Stimulated activated memory B cell treated with anti-CD40 and anti-IgM and Interleukin-4, amounts not matched to agents 10 μg/mL and 1 μg/mL and 100 μg/mL, for 72 hours (primary cell): ENCODE data around the gene ARHGEF1.

Experiments
- ATAC-seq: fragments of 150-1000 bp; cut with Tn5 transposase; 2 replicates; pipeline ENCODE4 v1.10.0; 2021
- H3K27ac Mint-ChIP-seq: one replicate; pipeline ENCODE4 v1.8.0; 2022; ENCODE audit warnings: mild to moderate bottlenecking, mixed read lengths
- H3K27me3 Mint-ChIP-seq: one replicate; pipeline ENCODE4 v1.8.0; 2022; ENCODE audit warnings: mixed read lengths
- H3K36me3 Mint-ChIP-seq: one replicate; pipeline ENCODE4 v1.8.0; 2022; ENCODE audit warnings: mixed read lengths
- H3K4me1 Mint-ChIP-seq: one replicate; pipeline ENCODE4 v1.8.0; 2022; ENCODE audit warnings: mixed read lengths
- H3K4me3 Mint-ChIP-seq: one replicate; pipeline ENCODE4 v1.8.0; 2022; ENCODE audit warnings: mild to moderate bottlenecking, moderate library complexity, mixed read lengths
- H3K9me3 Mint-ChIP-seq: one replicate; pipeline ENCODE4 v1.8.0; 2022; ENCODE audit warnings: mixed read lengths

Gene ARHGEF1

DNA sequence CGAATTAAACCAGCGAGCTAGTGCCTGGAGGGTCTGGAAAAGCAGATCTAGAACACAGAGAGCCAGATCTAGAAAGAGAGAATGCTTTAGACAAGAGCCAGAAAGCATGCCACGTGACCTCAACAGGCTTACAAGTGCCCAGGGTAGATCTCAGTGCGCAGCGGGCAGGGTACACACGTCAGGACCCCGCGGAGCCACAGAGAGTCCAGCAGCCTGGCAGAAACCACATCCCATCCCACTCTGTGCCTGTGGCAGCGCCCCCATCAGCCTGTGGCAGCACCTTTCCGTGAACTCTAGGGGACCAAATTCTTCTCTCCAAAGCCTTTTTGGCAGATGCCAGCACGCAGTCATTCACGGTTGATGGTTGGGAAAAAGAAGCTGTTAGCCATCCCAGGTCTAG is 5.9 kb downstream of the ARHGEF1 start:
- Mint-ChIP-seq H3K36me3 (peaks cover 23% of the 10 kb centered on the region), H3K27ac (peak overlapping the region; percentile 77), H3K27me3 (no peaks in the 10 kb centered on the region), H3K9me3 (no peaks in the 10 kb centered on the region), H3K4me1 (peaks cover 58% of the 10 kb centered on the region), H3K4me3 (no peak overlapping the region)
- no peak for ATAC-seq

DNA sequence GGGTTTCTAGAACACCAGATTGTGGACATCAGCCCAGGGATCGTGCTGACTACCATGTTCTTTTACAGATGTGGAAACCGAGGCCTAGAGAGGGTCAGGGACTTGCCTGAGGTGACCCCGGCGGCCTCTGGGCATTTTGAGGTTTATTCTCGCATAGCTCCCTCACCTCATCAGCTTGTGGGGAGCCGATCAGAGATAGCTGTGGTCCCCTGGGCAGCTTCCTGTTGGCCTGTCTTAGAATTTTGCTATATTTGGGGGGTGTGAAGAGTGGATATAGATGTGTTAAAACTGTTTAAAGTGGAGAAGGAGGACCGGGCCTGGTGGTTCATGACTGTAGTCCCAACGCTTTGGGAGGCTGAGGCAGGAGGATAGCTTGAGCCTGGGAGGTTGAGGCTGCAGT is 6.9 kb downstream of the ARHGEF1 start:
- no peaks in the 10 kb centered on the region for H3K9me3 Mint-ChIP-seq
- ATAC-seq, result no peak
- peaks cover 30% of the 10 kb centered on the region for H3K36me3 Mint-ChIP-seq
- H3K27ac Mint-ChIP-seq, result peak overlapping the region; percentile 23
- H3K27me3 Mint-ChIP-seq, result no peaks in the 10 kb centered on the region
- H3K4me3 Mint-ChIP-seq, result no peak overlapping the region
- peaks cover 60% of the 10 kb centered on the region for H3K4me1 Mint-ChIP-seq

DNA sequence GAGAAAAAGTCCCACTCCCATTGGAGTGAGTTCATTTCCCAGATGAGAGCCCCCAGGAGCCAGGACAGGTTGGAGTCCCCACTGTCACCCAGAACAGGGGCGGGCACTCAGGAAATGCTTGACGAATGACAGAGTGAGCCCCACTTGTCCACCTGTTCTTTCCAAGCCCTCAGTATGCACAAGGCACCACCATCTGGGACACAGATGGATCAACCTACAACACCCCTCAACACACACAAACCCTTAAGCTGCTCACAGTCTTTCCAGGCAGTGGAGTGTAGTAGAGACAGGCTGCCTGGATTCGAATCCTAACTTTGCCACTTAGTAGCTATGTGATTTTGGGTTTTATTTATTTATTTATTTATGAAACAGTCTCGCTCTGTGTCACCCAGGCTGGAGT is 8.0 kb downstream of the ARHGEF1 start:
- Mint-ChIP-seq H3K4me1 (peaks cover 57% of the 10 kb centered on the region), H3K27ac (no peak overlapping the region), H3K36me3 (peaks cover 38% of the 10 kb centered on the region), H3K27me3 (no peaks in the 10 kb centered on the region), H3K4me3 (no peak overlapping the region), H3K9me3 (no peaks in the 10 kb centered on the region)
- ATAC-seq, result no peak

DNA sequence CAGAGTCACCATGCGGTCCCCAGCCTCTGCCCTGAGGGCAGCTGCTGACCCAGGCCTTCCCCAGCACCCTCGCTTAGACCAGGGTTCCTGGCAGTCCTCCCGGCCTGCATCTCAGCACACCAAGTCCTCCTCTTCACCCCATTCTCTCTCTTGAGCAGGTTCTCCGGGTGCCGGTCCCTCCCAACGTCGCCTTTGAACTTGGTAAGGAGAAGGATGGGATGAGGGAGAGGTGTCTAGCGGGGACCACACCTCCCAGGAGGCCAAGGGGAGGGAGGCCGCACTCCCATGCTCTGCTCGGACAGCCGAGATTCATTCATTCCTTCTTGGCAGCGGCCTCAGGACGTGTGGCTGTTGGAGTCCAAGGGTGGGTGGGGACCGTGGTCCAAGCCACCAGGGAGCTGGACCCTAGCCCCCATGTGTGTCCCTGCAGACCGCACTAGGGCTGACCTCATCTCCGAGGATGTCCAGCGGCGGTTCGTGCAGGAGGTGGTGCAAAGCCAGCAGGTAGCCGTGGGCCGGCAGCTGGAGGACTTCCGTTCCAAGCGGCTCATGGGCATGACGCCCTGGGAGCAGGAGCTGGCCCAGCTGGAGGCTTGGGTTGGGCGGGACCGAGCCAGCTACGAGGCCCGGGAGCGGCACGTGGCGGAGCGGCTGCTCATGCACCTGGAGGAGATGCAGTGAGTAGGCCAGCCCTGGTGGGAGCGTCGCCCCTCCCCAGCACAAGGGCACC is 9.4 kb downstream of the ARHGEF1 start:
- Mint-ChIP-seq H3K4me3 (no peak overlapping the region), H3K27me3 (no peaks in the 10 kb centered on the region), H3K36me3 (peaks cover 51% of the 10 kb centered on the region), H3K4me1 (peaks cover 51% of the 10 kb centered on the region), H3K27ac (no peak overlapping the region), H3K9me3 (no peaks in the 10 kb centered on the region)
- no peak for ATAC-seq

DNA sequence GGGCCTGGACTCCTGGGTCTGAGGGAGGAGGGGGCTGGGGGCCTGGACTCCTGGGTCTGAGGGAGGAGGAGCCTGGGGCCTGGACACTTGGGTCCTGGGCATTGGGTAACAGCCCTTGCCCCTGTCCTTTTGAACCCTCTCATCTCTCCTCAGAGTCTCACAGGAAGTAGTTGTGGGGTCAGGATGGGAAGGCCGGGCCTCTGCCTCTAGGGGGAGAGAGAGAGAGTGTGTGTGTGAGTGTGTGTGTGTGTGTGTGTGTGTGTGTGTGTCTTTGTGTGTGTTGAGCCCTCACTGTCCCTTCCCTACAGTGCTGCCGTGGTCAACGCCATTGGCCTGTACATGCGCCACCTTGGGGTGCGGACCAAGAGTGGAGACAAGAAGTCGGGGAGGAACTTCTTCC is 10.9 kb downstream of the ARHGEF1 start:
- Mint-ChIP-seq H3K9me3 (no peaks in the 10 kb centered on the region), H3K4me3 (no peak overlapping the region), H3K27ac (peak overlapping the region; percentile 77), H3K36me3 (peaks cover 60% of the 10 kb centered on the region), H3K4me1 (peaks cover 48% of the 10 kb centered on the region), H3K27me3 (no peaks in the 10 kb centered on the region)
- peak; percentile 18 for ATAC-seq

DNA sequence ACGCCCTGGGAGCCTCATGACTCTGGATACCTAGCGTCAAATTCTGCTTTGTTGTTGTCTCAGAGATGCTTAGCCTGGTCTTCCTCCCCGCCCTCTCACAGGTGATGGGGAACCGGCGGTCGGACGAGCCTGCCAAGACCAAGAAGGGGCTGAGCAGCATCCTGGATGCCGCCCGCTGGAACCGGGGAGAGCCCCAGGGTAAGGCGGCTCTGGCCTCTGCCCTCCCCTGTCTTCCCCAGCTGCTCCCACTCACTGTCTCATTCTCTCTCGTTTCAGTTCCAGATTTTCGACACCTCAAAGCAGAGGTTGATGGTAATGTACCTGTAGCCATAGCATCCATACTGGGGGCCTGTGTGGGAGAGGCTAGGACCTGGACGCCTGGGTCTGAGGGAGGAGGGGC is 11.4 kb downstream of the ARHGEF1 start:
- peak; percentile 68 for ATAC-seq
- Mint-ChIP-seq H3K9me3 (no peaks in the 10 kb centered on the region), H3K4me3 (no peak overlapping the region), H3K27me3 (no peaks in the 10 kb centered on the region), H3K4me1 (peaks cover 52% of the 10 kb centered on the region), H3K27ac (peak overlapping the region; percentile 77), H3K36me3 (peaks cover 60% of the 10 kb centered on the region)

DNA sequence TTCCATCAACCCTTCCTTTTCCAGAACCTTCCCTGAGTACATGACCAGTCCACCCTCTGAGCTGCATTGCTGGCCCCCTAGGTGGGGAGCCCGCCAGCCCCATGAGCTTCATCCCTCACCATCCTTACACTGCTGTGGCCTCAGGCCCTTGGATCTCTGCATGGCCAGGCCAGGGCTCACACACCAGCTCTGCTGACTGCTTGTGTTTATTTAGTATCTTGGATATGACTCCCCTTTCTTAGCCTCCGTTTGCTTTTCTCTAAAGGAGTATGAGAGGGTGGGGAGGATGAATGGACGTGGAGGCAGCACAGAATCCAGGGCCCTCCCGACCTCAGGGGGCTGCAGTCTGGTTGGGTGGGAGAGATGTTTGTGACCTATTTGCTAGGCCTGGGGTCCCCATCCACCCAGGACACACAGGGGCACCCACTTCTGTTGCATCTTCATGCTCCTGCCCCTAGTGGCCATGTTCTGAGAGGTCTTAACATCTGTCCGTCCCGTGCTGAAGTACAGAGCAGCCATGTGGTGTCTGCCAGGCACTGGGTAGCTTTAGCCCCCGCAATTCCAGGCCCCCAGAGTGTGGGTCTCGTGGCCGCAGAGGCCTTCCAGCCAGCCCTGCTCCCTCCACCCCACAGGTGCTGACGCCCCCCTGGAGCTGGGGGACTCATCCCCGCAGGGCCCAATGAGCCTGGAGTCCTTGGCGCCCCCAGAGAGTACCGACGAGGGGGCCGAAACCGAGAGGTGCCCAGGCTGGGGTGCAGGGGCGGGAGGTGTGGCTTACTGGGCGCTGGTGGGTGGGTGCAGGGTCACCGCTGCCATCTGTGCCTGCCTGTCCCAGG is 13.0 kb downstream of the ARHGEF1 start:
- Mint-ChIP-seq H3K4me1 (peaks cover 46% of the 10 kb centered on the region), H3K4me3 (no peak overlapping the region), H3K9me3 (no peaks in the 10 kb centered on the region), H3K27ac (peak overlapping the region; percentile 78), H3K27me3 (no peaks in the 10 kb centered on the region), H3K36me3 (peaks cover 56% of the 10 kb centered on the region)
- ATAC-seq, result no peak

DNA sequence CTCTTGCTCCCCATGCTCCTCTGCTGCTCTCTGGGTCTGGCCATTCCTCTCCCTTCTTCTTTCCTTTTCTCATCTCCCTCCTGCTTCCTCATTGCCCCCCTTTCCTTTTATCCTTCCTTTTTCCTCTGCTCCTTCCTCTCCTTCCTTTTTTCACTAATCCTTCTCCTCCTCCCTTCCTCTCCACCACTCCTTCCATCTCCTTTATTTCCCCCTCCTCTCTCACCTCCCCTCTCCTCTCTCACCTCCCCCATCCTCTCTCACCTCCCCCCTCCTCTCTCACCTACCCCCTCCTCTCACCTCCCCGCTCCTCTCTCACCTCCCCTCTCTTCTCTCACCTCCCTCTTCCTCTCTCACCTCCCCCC is 13.6 kb downstream of the ARHGEF1 start:
- Mint-ChIP-seq H3K27me3 (no peaks in the 10 kb centered on the region), H3K9me3 (no peaks in the 10 kb centered on the region), H3K36me3 (peaks cover 55% of the 10 kb centered on the region), H3K27ac (peak overlapping the region; percentile 78), H3K4me1 (peaks cover 43% of the 10 kb centered on the region), H3K4me3 (no peak overlapping the region)
- ATAC-seq, result no peak

DNA sequence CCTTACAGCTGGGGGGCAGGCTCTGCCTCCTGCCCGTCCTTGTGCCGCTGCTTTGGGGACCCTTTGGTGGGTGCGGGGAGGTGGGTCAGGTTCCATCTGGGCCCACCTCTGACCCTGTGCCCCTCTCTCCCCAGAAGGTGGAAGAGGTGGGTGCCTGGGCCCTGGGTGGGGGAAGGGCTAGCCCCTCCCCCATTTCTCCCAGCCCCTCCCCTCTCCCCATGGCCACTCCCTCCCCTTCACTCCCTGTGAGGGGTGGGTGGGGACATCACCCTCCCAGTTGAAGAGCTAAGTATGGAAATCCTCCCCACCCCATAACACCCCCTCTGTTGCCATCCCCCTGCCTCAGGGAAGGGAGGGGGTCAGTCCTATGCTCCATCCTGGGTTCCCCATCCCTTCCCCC is 14.2 kb downstream of the ARHGEF1 start:
- Mint-ChIP-seq H3K9me3 (no peaks in the 10 kb centered on the region), H3K27me3 (no peaks in the 10 kb centered on the region)

DNA sequence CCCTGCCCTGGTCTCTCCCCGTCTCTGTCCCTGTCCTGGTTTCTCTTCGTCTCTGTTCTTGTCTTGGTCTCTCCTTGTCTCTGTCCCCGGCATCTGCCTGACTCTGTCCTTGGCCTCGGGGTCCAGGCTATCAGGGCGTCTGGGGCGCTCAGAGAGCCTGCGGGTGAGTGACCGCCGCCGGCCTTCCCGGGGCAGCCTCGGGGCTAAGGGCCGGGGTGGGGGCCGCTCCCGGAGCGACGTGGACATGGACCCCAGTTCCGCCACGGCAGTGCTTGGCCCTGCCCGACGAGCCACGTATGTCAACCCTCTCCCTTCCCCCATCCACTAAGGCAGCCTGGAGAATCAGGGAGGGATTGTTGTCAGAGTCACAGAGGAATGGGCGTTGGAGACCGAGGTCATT is 14.8 kb downstream of the ARHGEF1 start:
- Mint-ChIP-seq H3K27me3 (no peaks in the 10 kb centered on the region), H3K36me3 (peaks cover 65% of the 10 kb centered on the region), H3K4me3 (no peak overlapping the region), H3K4me1 (peaks cover 40% of the 10 kb centered on the region), H3K27ac (peak overlapping the region; percentile 61), H3K9me3 (no peaks in the 10 kb centered on the region)
- ATAC-seq, result no peak

More for the DNA sequence above, 14.2 kb downstream of the ARHGEF1 start:
- Mint-ChIP-seq H3K4me3 (no peak overlapping the region), H3K4me1 (peaks cover 40% of the 10 kb centered on the region), H3K27ac (peak overlapping the region; percentile 61), H3K36me3 (peaks cover 59% of the 10 kb centered on the region)
- ATAC-seq, result no peak

DNA sequence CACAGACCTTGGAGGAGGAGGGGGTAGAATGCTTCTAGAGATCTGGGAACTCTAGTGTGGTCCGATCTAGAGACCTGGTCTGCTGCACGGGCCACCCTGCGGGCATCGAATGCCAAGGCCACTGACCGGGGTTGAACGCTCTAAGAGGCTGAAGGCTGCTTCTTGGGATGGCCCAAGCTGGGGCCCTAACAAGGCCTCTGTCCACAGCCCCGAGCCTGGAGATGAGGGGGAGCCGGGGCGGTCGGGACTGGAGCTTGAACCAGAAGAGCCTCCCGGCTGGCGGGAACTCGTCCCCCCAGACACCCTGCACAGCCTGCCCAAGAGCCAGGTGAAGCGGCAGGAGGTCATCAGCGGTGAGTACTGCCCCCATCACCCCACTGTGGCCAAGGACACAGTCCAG is 15.3 kb downstream of the ARHGEF1 start:
- Mint-ChIP-seq H3K4me1 (peaks cover 40% of the 10 kb centered on the region), H3K4me3 (no peak overlapping the region), H3K27me3 (no peaks in the 10 kb centered on the region), H3K9me3 (no peaks in the 10 kb centered on the region), H3K27ac (peak overlapping the region; percentile 61), H3K36me3 (peaks cover 69% of the 10 kb centered on the region)
- ATAC-seq, result no peak

DNA sequence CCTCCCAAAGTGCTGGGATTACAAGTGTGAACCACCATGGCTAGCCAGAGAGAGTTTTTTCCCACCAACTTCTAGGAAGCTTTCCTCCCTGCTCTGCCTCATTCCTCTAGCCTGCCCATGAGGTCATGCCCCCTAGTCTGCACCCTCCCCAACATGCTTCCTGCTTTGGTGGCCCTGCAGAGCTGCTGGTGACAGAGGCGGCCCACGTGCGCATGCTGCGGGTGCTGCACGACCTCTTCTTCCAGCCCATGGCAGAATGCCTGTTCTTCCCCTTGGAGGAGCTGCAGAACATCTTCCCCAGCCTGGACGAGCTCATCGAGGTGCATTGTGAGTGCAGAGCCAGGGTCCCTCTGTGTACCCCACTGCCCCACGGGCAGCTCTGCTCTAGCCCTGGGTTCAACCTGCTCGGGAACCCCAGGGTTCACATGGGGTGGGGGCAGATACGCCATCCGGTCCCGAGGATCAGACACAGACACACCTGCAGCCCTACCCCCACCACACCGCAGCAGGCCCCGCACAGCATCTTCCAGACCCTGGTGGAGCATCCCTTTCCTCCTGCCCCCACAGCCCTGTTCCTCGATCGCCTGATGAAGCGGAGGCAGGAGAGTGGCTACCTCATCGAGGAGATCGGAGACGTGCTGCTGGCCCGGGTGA is 18.9 kb downstream of the ARHGEF1 start:
- H3K9me3 Mint-ChIP-seq, result no peaks in the 10 kb centered on the region
- ATAC-seq, result no peak
- no peaks in the 10 kb centered on the region for H3K27me3 Mint-ChIP-seq
- H3K36me3 Mint-ChIP-seq, result peaks cover 80% of the 10 kb centered on the region
- no peak overlapping the region for H3K27ac Mint-ChIP-seq
- H3K4me1 Mint-ChIP-seq, result peaks cover 35% of the 10 kb centered on the region
- H3K4me3 Mint-ChIP-seq, result no peak overlapping the region

DNA sequence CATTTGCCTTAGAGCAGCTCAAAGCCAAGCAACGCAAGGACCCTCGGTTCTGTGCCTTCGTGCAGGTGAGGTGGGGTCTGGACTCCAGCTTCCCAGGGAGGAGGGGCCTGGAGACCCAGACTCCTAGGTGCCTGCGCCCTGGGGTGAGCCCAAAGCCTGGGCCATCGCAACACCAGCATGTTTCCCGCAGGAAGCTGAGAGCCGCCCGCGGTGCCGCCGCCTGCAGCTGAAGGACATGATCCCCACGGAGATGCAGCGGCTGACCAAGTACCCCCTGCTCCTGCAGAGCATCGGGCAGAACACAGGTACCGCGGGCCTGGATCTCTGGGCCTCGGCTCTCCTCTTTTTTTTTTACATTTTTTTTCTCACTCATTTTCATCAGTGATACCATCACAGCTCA is 19.6 kb downstream of the ARHGEF1 start:
- H3K9me3 Mint-ChIP-seq, result no peaks in the 10 kb centered on the region
- H3K36me3 Mint-ChIP-seq, result peaks cover 81% of the 10 kb centered on the region
- H3K27ac Mint-ChIP-seq, result no peak overlapping the region
- H3K27me3 Mint-ChIP-seq, result no peaks in the 10 kb centered on the region
- peaks cover 37% of the 10 kb centered on the region for H3K4me1 Mint-ChIP-seq
- H3K4me3 Mint-ChIP-seq, result no peak overlapping the region
- ATAC-seq, result no peak

DNA sequence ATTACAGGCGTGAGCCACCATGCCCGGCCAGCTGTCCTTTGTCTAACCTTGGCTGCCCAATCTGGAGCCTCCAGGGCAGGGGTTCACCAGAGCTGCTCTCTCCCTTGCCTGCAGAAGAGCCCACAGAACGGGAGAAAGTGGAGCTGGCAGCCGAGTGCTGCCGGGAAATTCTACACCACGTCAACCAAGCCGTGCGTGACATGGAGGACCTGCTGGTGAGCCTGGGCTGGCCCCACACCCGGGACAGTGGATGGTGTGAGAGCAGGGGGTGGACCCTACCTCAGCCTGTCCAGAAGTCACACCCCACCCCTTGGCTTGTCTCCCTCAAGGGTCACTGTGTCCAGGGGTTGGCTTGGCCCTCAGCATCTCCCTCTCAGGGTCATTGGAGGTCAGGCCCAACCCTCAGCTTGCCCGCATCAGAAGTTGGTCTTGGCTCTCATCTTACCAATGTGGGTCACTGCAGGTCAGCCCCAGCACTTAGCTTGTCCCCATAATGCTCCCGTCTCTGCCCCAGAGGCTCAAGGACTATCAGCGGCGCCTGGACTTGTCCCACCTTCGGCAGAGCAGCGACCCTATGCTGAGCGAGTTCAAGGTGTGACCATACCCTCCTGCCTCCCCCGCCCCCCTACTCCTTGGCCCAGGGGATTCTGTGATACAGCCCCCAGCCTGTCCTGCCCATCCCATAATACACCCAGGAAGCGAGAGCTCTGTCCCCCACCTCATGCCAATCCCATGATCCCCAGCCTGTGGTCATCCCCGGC is 20.4 kb downstream of the ARHGEF1 start:
- H3K4me3 Mint-ChIP-seq, result no peak overlapping the region
- H3K36me3 Mint-ChIP-seq, result peaks cover 73% of the 10 kb centered on the region
- H3K4me1 Mint-ChIP-seq, result peaks cover 29% of the 10 kb centered on the region
- H3K27ac Mint-ChIP-seq, result no peak overlapping the region
- no peak for ATAC-seq
- H3K27me3 Mint-ChIP-seq, result no peaks in the 10 kb centered on the region
- H3K9me3 Mint-ChIP-seq, result no peaks in the 10 kb centered on the region
